K562 (cell line): ENCODE measurements around the gene NR2F2. TPM values are rescaled to one million over a fixed set of nuclear protein-coding genes. Genes with fewer than 3 reads are reported as not detected.

Experiments
- ATAC-seq: fragments of 200-7000 bp; cut with Tn5 transposase; 3 replicates; pipeline ENCODE4 v1.9.1; 2020; ENCODE audit warnings: moderate library complexity
- BruUV-seq: library from RNA; stranded (reverse); fragments of 400-500 nt; replicated peaks from 2 replicates; lab custom pipeline; 2021; lab: Mats Ljungman, UMichigan
- CTCF ChIA-PET: fragments of 300-600 bp; formaldehyde crosslinking; extraction: SDS; loops from one replicate; lab custom pipeline; 2021; ENCODE audit warnings: low intra/inter-chr PET ratio; lab: Yijun Ruan, JAX
- POLR2A ChIA-PET: fragments of 300-600, 350-650 bp; sonication (Branson Sonifier 250); formaldehyde crosslinking; extraction: SDS; loops from one replicate; lab custom pipeline; 2021; ENCODE audit warnings: antibody characterized with exemption, inconsistent platforms; lab: Yijun Ruan, JAX
- DNase-seq, 4 experiments: peaks; one replicate each; pipeline versions ENCODE4 v3.0.0 to v3.0.0-alpha.2; 2011 to 2018; ENCODE audit warnings: low spot score in 3 of 4, mixed read lengths in 3 of 4; ENCODE audit errors: extremely low read depth in 1 of 4
- FAIRE-seq: peaks from 2 replicates; lab custom pipeline; 2011; peaks lifted over from hg19 to GRCh38; lab: Jason Lieb, UNC
- H2AFZ ChIP-seq: 2 replicates; pipeline ENCODE4 v1.6.0; 2011; ENCODE audit warnings: low read depth, low read length, control low read depth, inconsistent platforms
- H3K27ac ChIP-seq: fragments of 200-600 bp; 3 replicates; pipeline ENCODE4 v1.8.0; 2011; ENCODE audit warnings: low read depth, mild to moderate bottlenecking, control low read depth, inconsistent platforms, low read length, moderate library complexity, mixed read lengths; ENCODE audit errors: extremely low read depth
- H3K27me3 ChIP-seq, 2 experiments: fragments of 300-600 bp in 1 of 2; 2 replicates in 1 of 2; 3 replicates in 1 of 2; pipeline versions ENCODE4 v1.6.0 to v1.8.0; 2011; ENCODE audit warnings: inconsistent platforms in 2 of 2, low read length in 2 of 2, mild to moderate bottlenecking in 1 of 2, mixed read lengths in 1 of 2, moderate library complexity in 1 of 2; ENCODE audit not compliant: control insufficient read depth in 2 of 2, insufficient read depth in 2 of 2
- H3K36me3 ChIP-seq: fragments of 300-600 bp; 3 replicates; pipeline ENCODE4 v1.8.0; 2011; ENCODE audit warnings: mild to moderate bottlenecking, low read length, inconsistent platforms; ENCODE audit not compliant: control insufficient read depth, insufficient read depth
- H3K4me1 ChIP-seq, 2 experiments: fragments of 200-600 bp in 1 of 2; replicated peaks in 1 of 2; 2 replicates in 1 of 2; 3 replicates in 1 of 2; pipeline versions ENCODE4 v1.5.1 to v1.8.0; 2011; ENCODE audit warnings: inconsistent platforms in 2 of 2, low read length in 2 of 2, mild to moderate bottlenecking in 1 of 2, mixed read lengths in 1 of 2, moderate library complexity in 1 of 2; ENCODE audit not compliant: control insufficient read depth in 2 of 2, insufficient read depth in 2 of 2
- H3K4me2 ChIP-seq: 2 replicates; pipeline ENCODE4 v1.6.1; 2011; ENCODE audit warnings: low read length, control low read depth, inconsistent platforms, mixed read lengths; ENCODE audit not compliant: insufficient read depth
- H3K4me3 ChIP-seq: fragments of 200-600 bp; sonication (generic), shearing (Covaris generic); 2 replicates; pipeline ENCODE4 v1.5.1; 2016; ENCODE audit warnings: control low read depth, inconsistent platforms
- H3K79me2 ChIP-seq: fragments of 200-600 bp; 3 replicates; pipeline ENCODE4 v1.8.0; 2011; ENCODE audit warnings: low read length, inconsistent platforms; ENCODE audit not compliant: control insufficient read depth, insufficient read depth
- H3K9ac ChIP-seq, 2 experiments: 2 replicates each; pipeline versions ENCODE4 v1.6.0 to v1.6.1; 2011; ENCODE audit warnings: low read depth in 2 of 2, low read length in 2 of 2, control low read depth in 1 of 2, inconsistent platforms in 1 of 2, mild to moderate bottlenecking in 1 of 2, mixed read lengths in 1 of 2; ENCODE audit not compliant: insufficient read depth in 1 of 2
- H3K9me1 ChIP-seq: one replicate; pipeline ENCODE4 v1.6.0; 2011; ENCODE audit warnings: inconsistent platforms, mild to moderate bottlenecking, low read length, moderate library complexity; ENCODE audit not compliant: control insufficient read depth, insufficient read depth
- H3K9me3 ChIP-seq: replicated peaks from 2 replicates; pipeline ENCODE4 v1.5.1; 2011; ENCODE audit warnings: low read depth, low read length, inconsistent platforms; ENCODE audit not compliant: control insufficient read depth, insufficient read depth
- H4K20me1 ChIP-seq: replicated peaks from 2 replicates; pipeline ENCODE4 v1.6.1; 2011; ENCODE audit warnings: low read length, inconsistent platforms, mixed read lengths; ENCODE audit not compliant: control insufficient read depth, insufficient read depth
- ATF3 ChIP-seq, 2 experiments: fragments of 450-650 bp in 1 of 2; sonication (generic) in 1 of 2; formaldehyde crosslinking in 1 of 2; IDR thresholded peaks in 1 of 2; conservative IDR thresholded peaks in 1 of 2; 2 replicates each; pipeline versions ENCODE4 v1.6.1 to v1.8.1; 2016 to 2023; ENCODE audit warnings: mild to moderate bottlenecking in 2 of 2, moderate library complexity in 2 of 2, inconsistent platforms in 1 of 2, missing genetic modification reagents in 1 of 2
- DDX20 ChIP-seq: fragments of 450-650 bp; IDR thresholded peaks from 2 replicates; pipeline ENCODE4 v1.6.1; 2016; ENCODE audit warnings: missing genetic modification characterization, low read depth, mild to moderate bottlenecking, missing compliant biosample characterization, moderate library complexity
- HOMEZ ChIP-seq: fragments of 250-450 bp; sonication (Bioruptor Pico); IDR thresholded peaks from 2 replicates; pipeline ENCODE4 v1.4.0; 2020; ENCODE audit warnings: mild to moderate bottlenecking, moderate library complexity
- SMARCA4 ChIP-seq: fragments of 450-650 bp; IDR thresholded peaks from 2 replicates; pipeline ENCODE4 v1.6.1; 2016
- THRAP3 ChIP-seq: fragments of 450-650 bp; IDR thresholded peaks from 2 replicates; pipeline ENCODE4 v1.6.1; 2016; ENCODE audit warnings: mild to moderate bottlenecking, inconsistent platforms, borderline replicate concordance
- ZNF507 ChIP-seq: conservative IDR thresholded peaks from 2 replicates; pipeline ENCODE4 v1.6.1; 2017; ENCODE audit warnings: missing genetic modification characterization, missing compliant biosample characterization
- WGBS: fragments of 100-300 bp; shearing (Covaris generic); methylation state at CpG from one replicate; pipeline ENCODE4 v1.1.6; 2016; ENCODE audit warnings: low coverage, mixed read lengths; ENCODE audit not compliant: insufficient coverage; ENCODE audit errors: missing lambda C conversion rate; 5-methylcytosine and 5-hydroxymethylcytosine counted together
- in situ Hi-C: fragments of 300-500 bp; cut with MboI; formaldehyde crosslinking; loops from 4 replicates; pipeline ENCODE4 v1.15.0; 2018; ENCODE audit warnings: inconsistent platforms, mixed read lengths
- intact Hi-C: fragments of 100-400 bp; cut with micrococcal nuclease; formaldehyde crosslinking; loops from 2 replicates; pipeline ENCODE4 v1.14.2; 2022
- polyA plus RNA-seq, 8 experiments: library from polyadenylated mRNA; depleted of rRNA in 4 of 8; stranded (reverse) in 5 of 8; unstranded in 3 of 8; fragments of >200 nt; fragmentation: Nextera tagmentation in 2 of 8; fragmentation: Illumina TruSeq in 1 of 8; extraction: Ambion mirVana in 2 of 8; extraction: Trizol in 1 of 8; gene quantifications; 2 replicates each; pipeline versions ENCODE4 v1.2.1 to v1.2.3, GENCODE V29; 2011 to 2014; ENCODE audit warnings: inconsistent platforms in 1 of 8, missing spikeins in 1 of 8
- total RNA-seq, 7 experiments: library from RNA; depleted of rRNA in 6 of 7; stranded (reverse); fragments of >200 nt in 6 of 7; fragmentation: Illumina TruSeq in 2 of 7; extraction: Trizol in 2 of 7; gene quantifications; 2 replicates each; pipeline versions ENCODE4 v1.2.1 to v1.2.3, GENCODE V29; 2011 to 2021; ENCODE audit warnings: low replicate concordance in 1 of 7
- TF ChIP-seq, protein P1 (sequence below): fragments of 250-450 bp; sonication (Bioruptor Pico); IDR thresholded peaks from 2 replicates; pipeline ENCODE4 v1.8.0; 2021; ENCODE audit warnings: mild to moderate bottlenecking, moderate library complexity
- TF ChIP-seq, protein P2 (sequence below), 2 experiments: fragments of 200-800 bp in 1 of 2; sonication (Bioruptor generic) in 1 of 2; sonication (generic) in 1 of 2; formaldehyde crosslinking in 1 of 2; IDR thresholded peaks in 1 of 2; conservative IDR thresholded peaks in 1 of 2; 2 replicates each; pipeline versions ENCODE4 v1.5.0 to v1.6.1; 2016 to 2020; ENCODE audit warnings: missing compliant biosample characterization in 1 of 2, missing genetic modification characterization in 1 of 2, missing genetic modification reagents in 1 of 2
- TF ChIP-seq, protein P3 (sequence below): fragments of 450-650 bp; conservative IDR thresholded peaks from 2 replicates; pipeline ENCODE4 v1.6.1; 2016; ENCODE audit warnings: missing genetic modification characterization, low read depth, mild to moderate bottlenecking, control low read depth, missing compliant biosample characterization

NR2F2 gene
- total and polyA plus RNA-seq, 9 of the 15 experiments (the other 6 are each of a cell fraction or from before 2014, with no cell fraction given): 6.0 to 51.8 (median 11.1) TPM

DNA sequence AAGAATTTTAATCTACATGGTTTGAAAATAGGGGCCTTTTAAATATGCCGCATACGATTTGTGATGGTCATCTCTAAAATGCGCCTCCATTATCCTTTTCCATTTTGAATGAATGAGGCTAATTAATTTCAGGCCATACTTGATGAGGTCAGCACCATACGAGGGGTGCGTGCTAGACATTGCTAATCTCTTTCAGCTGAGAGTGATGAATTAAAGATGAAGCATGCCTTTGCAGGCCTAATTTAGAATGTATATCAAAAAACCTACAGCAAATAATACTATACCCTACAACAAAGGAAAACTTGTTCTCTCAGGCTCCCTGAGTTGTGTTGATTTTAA lies 18.6 kb upstream of the NR2F2 start (continued):
- TF ChIP-seq, protein P1, sequence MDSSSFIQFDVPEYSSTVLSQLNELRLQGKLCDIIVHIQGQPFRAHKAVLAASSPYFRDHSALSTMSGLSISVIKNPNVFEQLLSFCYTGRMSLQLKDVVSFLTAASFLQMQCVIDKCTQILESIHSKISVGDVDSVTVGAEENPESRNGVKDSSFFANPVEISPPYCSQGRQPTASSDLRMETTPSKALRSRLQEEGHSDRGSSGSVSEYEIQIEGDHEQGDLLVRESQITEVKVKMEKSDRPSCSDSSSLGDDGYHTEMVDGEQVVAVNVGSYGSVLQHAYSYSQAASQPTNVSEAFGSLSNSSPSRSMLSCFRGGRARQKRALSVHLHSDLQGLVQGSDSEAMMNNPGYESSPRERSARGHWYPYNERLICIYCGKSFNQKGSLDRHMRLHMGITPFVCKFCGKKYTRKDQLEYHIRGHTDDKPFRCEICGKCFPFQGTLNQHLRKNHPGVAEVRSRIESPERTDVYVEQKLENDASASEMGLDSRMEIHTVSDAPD (CRISPR knock-in tag): no peak
- no peak for TF ChIP-seq DDX20 (tag)

- Histone ChIP-seq H2AFZ (no peak overlapping the region), H3K9me1 (no peaks in the 10 kb centered on the region), H4K20me1 (no peaks in the 10 kb centered on the region), H3K4me1 (peaks cover 4 to 10% of the 10 kb centered on the region in 2 experiments; a peak in 3 of 5 replicates), H3K4me3 (no peak overlapping the region), H3K79me2 (no peaks in the 10 kb centered on the region), H3K9ac (no peak overlapping the region), H3K27me3 (no peaks in the 10 kb centered on the region)
- WGBS: 49% methylated on average over 4 of the region's 4 CpGs
- BruUV-seq: no TSS peak
- DNase-seq: no peak
- POLR2A ChIA-PET: interaction anchor here (0.6 to 1.2 kb wide), 3 partner anchors 13 to 22 kb away, joined by 3 read pairs; no protein-coding TSS in a partner anchor
- TF ChIP-seq SMARCA4 (no peak), THRAP3 (no peak), ZNF507 (tag) (no peak), HOMEZ (CRISPR knock-in tag) (no peak), ATF3 (IDR thresholded peaks at IDR 0.05) (no peak), ATF3 (CRISPR knock-in tag; conservative IDR thresholded peaks at IDR 0.05) (no peak)
- TF ChIP-seq, protein P2, sequence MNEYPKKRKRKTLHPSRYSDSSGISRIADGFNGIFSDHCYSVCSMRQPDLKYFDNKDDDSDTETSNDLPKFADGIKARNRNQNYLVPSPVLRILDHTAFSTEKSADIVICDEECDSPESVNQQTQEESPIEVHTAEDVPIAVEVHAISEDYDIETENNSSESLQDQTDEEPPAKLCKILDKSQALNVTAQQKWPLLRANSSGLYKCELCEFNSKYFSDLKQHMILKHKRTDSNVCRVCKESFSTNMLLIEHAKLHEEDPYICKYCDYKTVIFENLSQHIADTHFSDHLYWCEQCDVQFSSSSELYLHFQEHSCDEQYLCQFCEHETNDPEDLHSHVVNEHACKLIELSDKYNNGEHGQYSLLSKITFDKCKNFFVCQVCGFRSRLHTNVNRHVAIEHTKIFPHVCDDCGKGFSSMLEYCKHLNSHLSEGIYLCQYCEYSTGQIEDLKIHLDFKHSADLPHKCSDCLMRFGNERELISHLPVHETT (CRISPR knock-in tag; conservative IDR thresholded peaks at IDR 0.05 in 1 of 2, IDR thresholded peaks at IDR 0.05 in 1 of 2): no peak
- TF ChIP-seq, protein P3, sequence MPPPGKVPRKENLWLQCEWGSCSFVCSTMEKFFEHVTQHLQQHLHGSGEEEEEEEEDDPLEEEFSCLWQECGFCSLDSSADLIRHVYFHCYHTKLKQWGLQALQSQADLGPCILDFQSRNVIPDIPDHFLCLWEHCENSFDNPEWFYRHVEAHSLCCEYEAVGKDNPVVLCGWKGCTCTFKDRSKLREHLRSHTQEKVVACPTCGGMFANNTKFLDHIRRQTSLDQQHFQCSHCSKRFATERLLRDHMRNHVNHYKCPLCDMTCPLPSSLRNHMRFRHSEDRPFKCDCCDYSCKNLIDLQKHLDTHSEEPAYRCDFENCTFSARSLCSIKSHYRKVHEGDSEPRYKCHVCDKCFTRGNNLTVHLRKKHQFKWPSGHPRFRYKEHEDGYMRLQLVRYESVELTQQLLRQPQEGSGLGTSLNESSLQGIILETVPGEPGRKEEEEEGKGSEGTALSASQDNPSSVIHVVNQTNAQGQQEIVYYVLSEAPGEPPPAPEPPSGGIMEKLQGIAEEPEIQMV (tag): no peak
- TF ChIP-seq, all 486 proteins: peak for 0
- in situ Hi-C loops (no loop called here), intact Hi-C loops (no loop called here)
- no peak overlapping the region for H3K4me2 ChIP-seq
- no peaks in the 10 kb centered on the region for H3K36me3 ChIP-seq
- FAIRE-seq: no peak
- H3K27ac ChIP-seq: no peak overlapping the region
- H3K9me3 ChIP-seq: no peaks in the 10 kb centered on the region
- no peak for ATAC-seq
- CTCF ChIA-PET: no interaction called here
Observed at GRCh38 chr15:96312641-96313335, 17.7 kb upstream of the NR2F2 start.
